Right lobe of liver (tissue), 6 donors: ENCODE data around the gene PTPRN2. TPM values are rescaled to one million over a fixed set of nuclear protein-coding genes. Genes with fewer than 3 reads are reported as not detected.

ENCODE experiments used
- ATAC-seq, 4 donors: fragments of 200-7000 bp; cut with Tn5 transposase; one replicate each; pipeline ENCODE4 v1.9.1; 2020; ENCODE audit warnings: mild to moderate bottlenecking in 4 of 4, moderate library complexity in 4 of 4
- DNase-seq, 3 donors: peaks; one replicate each; pipeline ENCODE4 v3.0.0-alpha.2; 2020
- H3K27ac ChIP-seq, 3 donors: fragments of 200-600 bp; one replicate each; pipeline ENCODE4 v1.8.0; 2022
- H3K27me3 ChIP-seq, 2 donors: fragments of 200-600 bp; one replicate each; pipeline ENCODE4 v1.8.0; 2022
- H3K36me3 ChIP-seq, 4 donors: fragments of 200-600 bp; sonication (generic) in 1 of 4; one replicate each; pipeline versions ENCODE4 v1.5.1 to v1.8.0; 2017 to 2022; ENCODE audit warnings: control low read depth in 1 of 4
- H3K4me1 ChIP-seq, 4 donors: fragments of 200-600 bp; sonication (generic) in 1 of 4; one replicate each; pipeline versions ENCODE4 v1.5.1 to v1.8.0; 2017 to 2022; ENCODE audit warnings: control low read depth in 1 of 4
- H3K4me3 ChIP-seq, 3 donors: fragments of 200-600 bp; one replicate each; pipeline ENCODE4 v1.8.0; 2022
- H3K9me3 ChIP-seq, 4 donors: fragments of 200-600 bp; sonication (generic) in 1 of 4; one replicate each; pipeline versions ENCODE4 v1.5.1 to v1.8.0; 2017 to 2022; ENCODE audit warnings: control low read depth in 1 of 4
- POLR2A ChIP-seq: fragments of 450-650 bp; IDR thresholded peaks from one replicate; pipeline ENCODE4 v1.6.1; 2017; ENCODE audit warnings: antibody characterized with exemption, mild to moderate bottlenecking
- WGBS: methylation state at CpG from one replicate; pipeline ENCODE4 v1.1.6; 2018; ENCODE audit warnings: low coverage, low lambda C conversion rate; ENCODE audit not compliant: insufficient coverage; ENCODE audit errors: missing lambda C conversion rate; 5-methylcytosine and 5-hydroxymethylcytosine counted together
- intact Hi-C, 2 donors: fragments of 100-400 bp; cut with DNase I; formaldehyde crosslinking; loops; one replicate each; pipeline versions ENCODE4 v1.11.2 to v1.14.1; 2022
- total RNA-seq, 6 experiments: library from RNA; depleted of rRNA in 2 of 6; stranded (reverse); fragments of >200 nt in 2 of 6; fragmentation: NEBNext Ultra II Directional in 3 of 6; extraction: Animal tissue kit (Norgen Biotek cat#: 25700) in 3 of 6; gene quantifications; one replicate each; pipeline versions ENCODE4 v1.1.0 to v1.2.4, GENCODE V29; 2016 to 2023
- TF ChIP-seq, protein P1 (sequence below), 4 donors: fragments of 200-600 bp in 3 of 4; fragments of 450-650 bp in 1 of 4; IDR thresholded peaks; one replicate each; pipeline versions ENCODE4 v1.5.1 to v1.8.0; 2016 to 2022; ENCODE audit warnings: antibody characterized with exemption in 4 of 4, mild to moderate bottlenecking in 2 of 4
- donor health status: DM: no; HTN: yes; CAD: no.
- donor health status: DM: no; HTN: no; CAD: no.
- donor health status: DM: no; HTN: no; CAD: no.
- donor health status: DM: no; HTN: yes; CAD: no.
- donor health status: DM: no; HTN: yes; CAD: no.

The PTPRN2 gene
- total RNA-seq, 6 experiments from 2014 or later, result 0.15 to 0.87 (median 0.67) TPM

DNA sequence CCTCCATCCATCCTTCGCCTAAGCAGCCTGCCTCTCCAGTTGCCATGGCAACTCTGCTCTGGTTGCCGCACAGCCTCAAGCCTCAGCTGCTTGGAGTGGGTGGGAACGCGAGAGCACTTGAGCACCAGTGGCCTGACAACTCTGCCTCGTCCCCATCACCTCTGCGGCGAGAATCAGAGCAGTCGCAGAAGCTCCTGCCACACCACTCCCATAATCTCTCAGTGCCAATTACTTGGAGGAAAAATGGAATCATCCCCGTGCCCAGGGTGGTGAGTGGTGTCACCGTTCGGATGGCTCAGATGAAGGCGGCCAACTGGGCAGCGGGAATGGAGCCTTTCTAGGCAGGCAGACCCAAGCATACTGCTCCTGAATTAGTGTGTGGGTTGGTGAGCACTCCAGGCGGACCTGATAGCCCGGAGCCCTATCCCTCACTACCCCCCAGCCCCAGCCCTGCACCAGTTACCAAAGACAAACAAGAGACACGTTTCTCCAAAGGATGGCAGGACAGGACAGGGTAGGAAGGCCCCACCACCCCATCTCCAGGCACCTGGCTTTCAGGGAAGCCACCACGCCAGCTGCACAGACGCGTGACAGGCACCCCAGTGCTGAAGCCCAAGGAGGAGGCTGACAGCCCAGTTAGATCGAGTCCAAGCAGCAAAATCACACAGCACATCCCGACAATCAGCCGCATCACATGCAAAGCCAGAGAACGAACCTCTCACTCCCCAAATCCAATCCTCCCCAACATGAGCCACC, 335.4 kb downstream of the PTPRN2 start:
- Histone ChIP-seq H3K4me3 (no peak overlapping the region), H3K36me3 (no peaks in the 10 kb centered on the region), H3K9me3 (no peaks in the 10 kb centered on the region), H3K27ac (no peak overlapping the region), H3K4me1 (no peaks in the 10 kb centered on the region), H3K27me3 (no peaks in the 10 kb centered on the region)
- WGBS, result 73% methylated on average over 8 of the region's 23 CpGs
- ATAC-seq (no peak), DNase-seq (no peak)
- intact Hi-C loops, result no loop called here
- no peak for TF ChIP-seq POLR2A
- TF ChIP-seq, protein P1, sequence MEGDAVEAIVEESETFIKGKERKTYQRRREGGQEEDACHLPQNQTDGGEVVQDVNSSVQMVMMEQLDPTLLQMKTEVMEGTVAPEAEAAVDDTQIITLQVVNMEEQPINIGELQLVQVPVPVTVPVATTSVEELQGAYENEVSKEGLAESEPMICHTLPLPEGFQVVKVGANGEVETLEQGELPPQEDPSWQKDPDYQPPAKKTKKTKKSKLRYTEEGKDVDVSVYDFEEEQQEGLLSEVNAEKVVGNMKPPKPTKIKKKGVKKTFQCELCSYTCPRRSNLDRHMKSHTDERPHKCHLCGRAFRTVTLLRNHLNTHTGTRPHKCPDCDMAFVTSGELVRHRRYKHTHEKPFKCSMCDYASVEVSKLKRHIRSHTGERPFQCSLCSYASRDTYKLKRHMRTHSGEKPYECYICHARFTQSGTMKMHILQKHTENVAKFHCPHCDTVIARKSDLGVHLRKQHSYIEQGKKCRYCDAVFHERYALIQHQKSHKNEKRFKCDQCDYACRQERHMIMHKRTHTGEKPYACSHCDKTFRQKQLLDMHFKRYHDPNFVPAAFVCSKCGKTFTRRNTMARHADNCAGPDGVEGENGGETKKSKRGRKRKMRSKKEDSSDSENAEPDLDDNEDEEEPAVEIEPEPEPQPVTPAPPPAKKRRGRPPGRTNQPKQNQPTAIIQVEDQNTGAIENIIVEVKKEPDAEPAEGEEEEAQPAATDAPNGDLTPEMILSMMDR (IDR thresholded peaks at IDR 0.05), result no peak

DNA sequence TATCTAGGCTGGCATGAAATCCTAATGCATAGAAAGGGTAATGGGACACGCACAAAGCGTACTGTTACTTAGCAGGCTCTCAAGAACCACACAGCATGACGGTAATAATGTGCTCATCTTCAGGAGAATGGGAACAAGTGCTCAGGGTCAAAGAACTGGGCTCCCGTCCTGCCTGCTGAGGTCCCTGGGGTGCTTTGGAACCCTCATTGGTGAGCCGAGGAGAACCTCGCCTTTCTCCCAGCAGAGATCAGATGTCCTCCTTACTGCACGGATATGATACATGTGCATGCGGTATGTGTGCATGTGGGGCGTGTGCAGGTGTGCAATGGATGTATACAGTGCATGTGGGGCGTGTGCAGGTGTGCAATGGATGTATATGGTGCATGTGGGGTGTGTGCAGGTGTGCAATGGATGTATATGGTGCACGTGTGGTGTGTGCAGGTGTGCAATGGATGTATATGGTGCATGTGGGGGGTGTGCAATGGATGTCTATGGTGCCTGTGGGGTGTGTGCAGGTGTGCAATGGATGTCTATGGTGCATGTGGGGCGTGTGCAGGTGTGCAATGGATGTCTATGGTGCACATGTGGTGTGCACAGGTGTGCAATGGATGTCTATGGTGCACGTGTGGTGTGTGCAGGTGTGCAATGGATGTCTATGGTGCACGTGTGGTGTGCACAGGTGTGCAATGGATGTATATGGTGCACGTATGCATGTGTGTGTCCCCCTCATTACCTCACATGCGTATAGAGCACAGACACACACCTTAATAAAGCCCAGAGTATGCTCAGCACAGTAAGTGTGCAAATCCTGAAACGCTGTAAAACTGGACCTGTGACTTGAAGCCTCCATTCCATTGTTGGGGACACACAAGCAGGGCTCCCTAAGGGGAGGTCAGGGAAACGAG, 336.3 kb downstream of the PTPRN2 start:
- Histone ChIP-seq H3K36me3 (no peaks in the 10 kb centered on the region), H3K4me3 (no peak overlapping the region), H3K4me1 (no peaks in the 10 kb centered on the region), H3K27me3 (no peaks in the 10 kb centered on the region), H3K27ac (no peak overlapping the region), H3K9me3 (no peaks in the 10 kb centered on the region)
- intact Hi-C loops, result no loop called here
- no peak for TF ChIP-seq POLR2A
- TF ChIP-seq, protein P1 (IDR thresholded peaks at IDR 0.05), result no peak
- peak in 1 of 3 donors; percentile 10 for DNase-seq
- no peak for ATAC-seq
- WGBS, result 73% methylated on average over 12 of the region's 18 CpGs

DNA sequence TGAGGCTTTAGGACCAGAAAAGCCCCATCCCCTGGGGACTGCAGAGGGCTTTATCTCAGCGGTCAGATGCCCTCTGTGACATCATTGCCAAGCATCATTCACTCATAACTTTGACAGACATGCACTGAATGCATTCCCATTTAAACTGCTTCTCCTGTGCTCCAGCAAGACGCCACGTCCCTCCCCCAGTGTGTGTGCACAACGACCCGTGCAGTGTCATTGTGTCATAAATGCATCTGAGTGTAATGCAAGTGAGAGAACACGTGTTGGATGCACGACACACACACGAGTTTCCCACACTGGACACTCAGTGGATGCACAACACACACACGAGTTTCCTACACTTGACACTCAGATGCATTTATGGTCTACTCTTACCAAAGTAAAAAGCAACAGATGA, 337.9 kb downstream of the PTPRN2 start:
- WGBS, result 79% methylated on average over 9 of the region's 9 CpGs
- Histone ChIP-seq H3K9me3 (no peaks in the 10 kb centered on the region), H3K27ac (no peak overlapping the region), H3K27me3 (no peaks in the 10 kb centered on the region), H3K36me3 (no peaks in the 10 kb centered on the region), H3K4me1 (no peaks in the 10 kb centered on the region), H3K4me3 (no peak overlapping the region)
- ATAC-seq (no peak), DNase-seq (peak in 1 of 3 donors; percentile 11)
- intact Hi-C loops, result no loop called here
- TF ChIP-seq, protein P1 (IDR thresholded peaks at IDR 0.05), result no peak
- no peak for TF ChIP-seq POLR2A

DNA sequence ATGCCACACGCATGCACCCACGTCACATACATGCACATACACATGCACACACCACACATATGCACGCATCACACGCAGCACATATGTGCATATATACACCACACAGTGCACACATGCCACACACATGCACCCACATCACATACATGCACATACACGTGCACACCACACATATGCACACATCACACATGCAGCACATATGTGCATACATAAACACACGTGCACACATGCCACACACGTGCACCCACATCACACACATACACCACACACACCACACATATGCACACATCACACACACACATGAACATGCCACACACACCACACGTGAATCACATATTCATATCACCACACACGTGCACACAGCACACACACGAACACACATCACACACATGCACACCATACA, 338.8 kb downstream of the PTPRN2 start:
- Histone ChIP-seq H3K9me3 (no peaks in the 10 kb centered on the region), H3K4me1 (no peaks in the 10 kb centered on the region), H3K27ac (no peak overlapping the region), H3K36me3 (no peaks in the 10 kb centered on the region), H3K27me3 (no peaks in the 10 kb centered on the region), H3K4me3 (no peak overlapping the region)
- WGBS, result 68% methylated on average over 10 of the region's 10 CpGs
- no peak for DNase-seq
- no peak for ATAC-seq
- intact Hi-C loops, result no loop called here
- TF ChIP-seq, protein P1 (IDR thresholded peaks at IDR 0.05), result no peak
- no peak for TF ChIP-seq POLR2A
